HG02571 (cell line): Measurements from ENCODE around the gene NTN1.
"Not testable (repeated sequence)": the region's sequence is repeated elsewhere in the genome, so short reads cannot be mapped to it uniquely, and the experiment has no call there.

ENCODE experiments used
- ATAC-seq: cut with Tn5 transposase; IDR thresholded peaks from one replicate; pipeline ENCODE4 v1.9.1; 2021; ENCODE audit warnings: mild to moderate bottlenecking, moderate library complexity; ENCODE audit not compliant: unreplicated experiment

Gene NTN1

DNA sequence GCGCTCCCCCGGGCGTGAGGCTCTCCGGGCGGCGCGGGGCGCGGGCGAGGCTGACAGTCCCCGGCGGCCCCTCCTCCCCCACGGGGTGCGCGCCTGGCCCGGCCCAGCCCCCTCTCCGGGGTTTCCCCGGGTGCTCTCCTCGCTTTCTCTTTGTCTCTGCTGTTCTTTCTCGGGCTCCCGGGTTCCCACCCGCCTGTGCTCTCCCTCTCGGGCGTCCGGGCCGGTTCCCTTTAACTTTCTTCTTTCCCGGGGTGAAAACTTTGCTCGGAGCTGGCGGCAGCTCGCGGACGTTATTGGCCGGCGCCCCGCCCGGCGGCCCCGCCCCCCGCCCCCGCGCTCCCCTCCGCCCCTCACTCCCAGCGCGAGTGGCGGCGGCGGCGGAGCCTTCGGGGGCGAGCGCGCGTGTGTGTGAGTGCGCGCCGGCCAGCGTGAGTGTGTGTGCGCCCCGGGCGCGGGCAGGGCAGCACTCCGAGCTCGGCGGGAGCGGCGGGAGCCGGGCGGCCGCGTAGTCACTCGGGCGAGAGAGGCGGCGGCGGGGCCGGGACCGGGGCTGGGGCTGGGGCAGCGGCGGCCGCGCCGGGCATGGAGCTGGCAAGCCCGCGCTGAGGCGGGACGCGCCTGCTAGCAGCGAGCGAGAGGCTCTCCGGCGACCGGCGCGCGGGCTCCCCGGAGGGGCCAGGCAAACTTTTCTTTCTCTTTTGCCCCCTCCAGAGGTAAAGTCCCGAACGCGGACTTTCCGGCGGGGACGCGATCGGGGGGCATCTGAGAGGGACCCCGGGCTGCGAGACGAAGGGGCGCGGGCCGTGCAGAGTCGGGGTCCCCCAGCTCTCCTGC lies at the start of gene NTN1:
TSS of gene NTN1 (plus strand) at position 353 of the 834 bp plus-strand sequence. CDS start 864 bp downstream, outside the sequence.
- ATAC-seq, result peak; percentile 54

DNA sequence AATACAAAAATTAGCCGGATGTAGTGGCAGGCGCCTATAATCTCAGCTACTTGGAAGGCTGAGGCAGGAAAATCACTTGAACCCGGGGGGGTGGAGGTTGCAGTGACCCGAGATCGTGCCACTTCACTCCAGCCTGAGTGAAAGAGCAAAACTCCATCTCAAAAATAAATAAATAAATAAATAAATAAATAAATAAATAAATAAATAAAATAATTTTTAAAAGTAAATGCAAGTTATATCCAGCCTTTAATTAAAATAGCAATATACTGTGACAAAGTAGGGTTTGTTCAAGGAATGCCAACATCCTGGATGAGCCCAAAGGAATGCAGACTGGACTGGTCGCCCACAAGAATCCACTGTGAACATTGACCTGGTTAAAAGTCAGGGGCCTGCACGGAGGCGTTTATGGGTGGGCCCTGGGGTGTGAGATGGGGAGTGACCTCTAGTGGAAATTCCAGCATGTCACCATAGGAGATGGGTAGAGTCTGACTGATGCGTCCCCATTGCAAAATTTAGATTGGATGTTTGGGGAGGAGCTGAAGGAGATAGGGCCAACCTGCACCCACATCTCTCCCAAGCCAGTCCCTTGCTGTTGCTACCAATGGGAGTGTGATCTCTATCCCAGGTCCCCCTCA lies 46.1 kb upstream of the NTN1 start:
- ATAC-seq, result no peak

DNA sequence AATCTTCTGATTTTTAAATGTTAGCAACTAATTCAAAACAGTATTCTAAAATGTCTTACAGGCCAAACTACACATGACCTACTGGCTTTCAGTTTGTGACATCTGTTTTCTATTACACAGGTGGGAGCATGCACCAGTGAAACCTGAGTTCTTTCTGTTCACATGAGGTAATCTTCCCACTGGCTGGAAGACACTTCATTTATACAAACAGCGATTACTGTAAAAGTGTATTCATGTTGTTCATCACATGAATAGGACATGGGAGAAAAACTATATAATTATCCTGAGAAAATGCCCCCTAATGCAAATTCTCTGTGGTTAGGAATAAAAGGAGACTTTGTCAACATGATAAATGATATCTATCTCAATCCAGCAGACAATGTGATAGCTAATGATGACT lies 44.7 kb upstream of the NTN1 start:
- ATAC-seq, result no peak

DNA sequence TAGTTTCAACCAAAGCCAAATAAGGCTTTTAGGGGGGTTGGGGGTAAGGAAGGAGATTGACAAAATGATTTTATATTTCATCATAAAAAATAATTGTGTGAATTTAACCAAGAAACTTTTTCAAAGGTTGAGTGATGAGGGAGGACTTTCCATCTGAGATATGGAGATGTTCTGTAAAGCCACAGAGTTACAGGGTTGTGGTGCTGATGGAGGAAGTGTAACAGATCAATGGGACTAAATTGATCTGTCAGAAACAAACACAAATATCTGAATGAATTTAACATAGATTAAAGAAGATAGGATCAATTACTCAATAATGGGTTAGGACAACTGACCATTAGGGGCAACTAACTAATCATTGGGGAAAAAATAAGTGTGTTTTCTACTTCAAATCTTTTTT lies 41.6 kb upstream of the NTN1 start:
- ATAC-seq, result no peak

DNA sequence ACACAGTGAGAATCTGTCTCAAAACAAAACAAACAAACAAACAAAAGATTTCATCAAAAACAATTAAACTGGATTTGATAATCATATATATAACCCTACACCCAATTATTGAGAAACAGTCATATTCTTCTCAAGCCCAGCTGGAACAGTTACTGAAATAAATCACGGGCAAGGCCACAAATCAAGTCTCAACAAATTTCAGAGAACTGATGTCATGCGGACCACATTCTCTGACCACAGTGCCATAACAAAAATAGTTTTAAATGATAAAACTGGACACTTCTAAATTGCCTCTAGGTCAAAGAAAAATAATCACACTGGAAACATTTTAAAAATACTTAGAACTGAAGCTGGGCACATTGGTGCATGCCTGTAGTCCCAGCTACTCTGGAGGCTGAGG lies 39.9 kb upstream of the NTN1 start:
- ATAC-seq, result no peak

DNA sequence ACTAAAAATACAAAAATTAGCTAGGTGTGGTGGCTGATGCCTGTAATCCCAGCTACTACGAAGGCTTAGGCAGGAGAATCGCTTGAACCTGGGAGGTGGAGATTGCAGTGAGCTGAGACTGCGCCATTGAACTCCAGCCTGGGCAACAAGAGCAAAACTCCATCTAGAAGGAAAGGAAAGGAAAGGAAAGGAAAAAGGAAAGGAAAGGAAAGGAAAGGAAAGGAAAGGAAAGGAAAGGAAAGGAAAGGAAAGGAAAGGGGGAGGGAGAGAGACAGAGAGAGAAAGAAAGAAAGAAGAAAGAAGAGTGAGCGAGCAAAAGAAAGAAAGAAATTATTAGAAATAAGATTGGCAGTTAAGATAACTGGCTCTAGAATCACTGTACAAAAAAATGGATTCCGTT lies 37.1 kb upstream of the NTN1 start:
- not testable (repeated sequence) for ATAC-seq

DNA sequence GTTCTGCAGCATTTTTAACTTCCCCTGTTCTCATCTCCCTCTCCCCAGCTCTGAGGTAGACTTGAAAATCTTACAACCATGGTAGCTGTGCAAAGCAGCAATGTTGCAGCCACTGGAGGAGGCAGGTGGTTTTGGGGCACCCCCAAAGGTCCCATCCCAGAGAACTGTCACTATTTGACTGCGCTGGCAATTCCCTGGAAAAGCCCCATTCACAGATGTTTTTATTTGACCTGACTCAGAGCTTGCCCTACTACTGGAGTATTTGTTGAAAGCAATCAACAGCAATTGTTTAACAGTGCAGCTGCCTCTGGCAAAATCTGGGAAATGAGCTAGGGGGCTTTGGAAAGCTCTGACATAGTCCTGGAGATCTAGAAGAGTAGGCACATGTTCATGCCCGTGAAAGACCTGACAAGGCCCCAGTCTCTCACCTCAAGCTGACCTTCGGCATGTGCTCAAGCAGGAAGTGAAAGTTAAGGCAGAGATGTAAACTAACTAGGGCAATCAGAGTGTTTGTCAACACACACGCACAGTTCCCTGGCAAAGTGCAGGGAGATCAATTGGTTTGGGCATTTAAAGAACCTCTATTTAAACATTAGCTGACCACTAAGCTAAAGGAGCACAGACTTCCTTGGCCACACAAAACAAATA lies 36.1 kb upstream of the NTN1 start:
- no peak for ATAC-seq

DNA sequence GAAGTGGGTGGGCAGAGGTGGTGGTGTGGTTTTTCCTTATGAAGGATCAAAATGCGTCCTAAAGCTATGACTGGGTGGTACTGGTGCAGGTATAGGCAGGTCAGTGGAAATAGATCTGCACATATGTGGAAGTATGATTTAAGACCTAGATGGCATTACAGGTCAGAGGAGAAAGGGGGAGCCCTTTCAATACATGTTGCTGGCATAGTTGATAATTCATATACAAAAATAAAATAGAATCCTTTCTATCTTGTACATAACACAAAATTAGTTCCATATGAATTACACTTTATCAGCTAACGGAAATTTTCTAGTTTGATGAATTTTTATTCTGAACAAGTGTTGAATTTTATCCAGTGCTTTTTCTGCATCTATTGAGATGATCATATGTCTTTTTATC lies 35.0 kb upstream of the NTN1 start:
- no peak for ATAC-seq

DNA sequence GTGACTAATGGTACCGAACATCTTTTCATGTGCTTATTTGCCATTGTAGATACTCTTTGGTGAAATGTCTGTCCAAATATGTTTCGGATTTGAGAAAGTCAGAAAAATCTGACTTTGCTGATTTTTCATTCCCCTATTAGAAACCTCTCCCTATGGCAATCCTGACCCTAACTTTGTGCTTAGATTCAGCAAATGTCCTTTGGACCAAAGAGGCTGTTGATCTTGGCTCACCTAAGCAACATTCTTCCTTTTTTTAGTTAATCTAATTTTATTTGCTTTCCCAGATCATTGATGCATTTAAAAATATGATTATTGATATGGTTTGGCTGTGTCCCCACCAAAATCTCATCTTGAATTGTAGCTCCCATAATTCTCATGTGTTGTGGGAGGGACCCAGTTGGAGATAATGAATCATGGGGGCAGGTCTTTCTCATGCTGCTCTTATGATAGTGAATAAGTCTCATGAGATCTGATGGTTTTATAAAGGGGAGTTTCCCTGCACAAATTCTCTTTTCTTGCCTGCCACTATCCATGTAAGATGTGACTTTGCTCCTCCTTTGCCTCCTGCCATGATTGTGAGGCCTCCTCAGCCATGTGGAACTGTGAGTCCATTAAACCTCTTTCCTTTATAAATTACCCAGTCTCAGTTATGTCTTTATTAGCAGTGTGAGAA lies 32.9 kb upstream of the NTN1 start:
- ATAC-seq, result not testable (repeated sequence)

DNA sequence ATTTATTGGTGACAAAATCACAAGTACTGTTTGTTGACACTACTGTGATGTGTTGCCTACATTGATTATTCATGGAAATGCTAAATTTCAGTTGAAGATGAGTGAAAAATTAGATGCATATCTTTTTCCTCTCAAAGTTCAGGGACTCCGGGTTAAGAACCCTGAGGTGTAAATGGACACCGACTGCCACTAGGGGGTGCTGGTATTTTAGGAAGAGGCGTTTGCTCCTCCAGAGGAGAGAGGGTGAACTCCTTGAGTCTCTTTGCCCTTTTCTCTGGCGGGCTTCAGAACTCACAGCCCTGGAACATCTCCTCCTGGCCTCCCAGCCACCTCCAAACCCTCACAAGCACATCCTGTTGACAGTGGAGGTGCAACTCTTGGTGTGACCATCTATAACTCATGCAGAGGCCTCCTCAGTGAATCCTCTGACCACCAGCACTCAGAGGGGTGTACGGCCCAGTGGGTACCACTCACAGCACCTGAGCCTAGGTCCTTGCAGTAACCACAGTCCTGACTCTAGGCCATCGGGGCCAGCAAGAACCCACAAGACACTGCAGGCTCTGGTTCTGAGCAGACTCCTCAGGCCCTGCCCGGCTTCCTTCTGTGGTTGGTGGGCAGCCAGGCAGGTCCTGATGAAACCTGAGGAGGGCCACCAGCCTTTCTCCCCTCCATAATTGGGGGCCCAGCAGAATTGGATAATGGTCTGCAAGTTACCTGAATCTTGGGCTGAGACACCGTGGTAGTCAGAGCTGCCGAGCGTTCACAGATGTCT lies 29.6 kb upstream of the NTN1 start:
- no peak for ATAC-seq

DNA sequence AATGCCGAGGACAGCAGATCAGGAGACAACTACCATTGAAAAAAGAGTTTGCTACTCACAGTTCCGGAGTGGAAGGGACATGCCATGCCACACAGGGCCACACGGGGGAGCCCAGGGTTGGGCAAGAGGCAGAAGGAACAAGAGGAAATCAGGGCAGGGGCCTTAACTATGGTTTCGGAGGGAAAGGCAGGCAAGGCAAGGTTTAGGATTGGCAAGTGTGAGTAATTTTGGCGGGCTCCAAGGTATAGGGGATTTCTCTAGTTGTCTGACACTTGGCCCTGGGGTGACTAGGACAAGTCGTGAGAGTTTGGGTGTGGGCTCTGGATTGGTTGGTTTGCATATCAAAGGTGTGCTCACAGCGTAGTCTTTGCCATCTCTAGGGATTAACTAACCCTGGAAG lies 27.0 kb upstream of the NTN1 start:
- ATAC-seq, result no peak

DNA sequence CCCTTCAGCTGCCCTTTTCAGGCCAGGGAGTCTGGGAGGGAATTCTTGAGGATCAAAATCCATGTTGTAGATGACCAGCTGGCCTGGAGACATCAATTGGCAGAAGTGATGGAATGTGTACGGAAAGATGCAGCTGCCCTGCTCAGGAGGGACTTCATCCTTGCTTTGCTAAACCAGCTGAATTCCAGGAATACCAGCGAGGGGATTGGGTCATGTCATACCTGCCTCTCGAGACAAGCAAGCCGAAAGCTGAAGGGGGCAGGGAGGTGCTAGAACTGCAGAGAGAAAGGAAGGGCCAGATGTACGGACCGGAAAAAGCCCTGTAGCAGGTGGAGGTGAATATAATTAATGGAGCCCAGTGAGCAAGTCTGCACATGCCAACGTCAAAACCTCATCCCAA lies 25.6 kb upstream of the NTN1 start:
- no peak for ATAC-seq

DNA sequence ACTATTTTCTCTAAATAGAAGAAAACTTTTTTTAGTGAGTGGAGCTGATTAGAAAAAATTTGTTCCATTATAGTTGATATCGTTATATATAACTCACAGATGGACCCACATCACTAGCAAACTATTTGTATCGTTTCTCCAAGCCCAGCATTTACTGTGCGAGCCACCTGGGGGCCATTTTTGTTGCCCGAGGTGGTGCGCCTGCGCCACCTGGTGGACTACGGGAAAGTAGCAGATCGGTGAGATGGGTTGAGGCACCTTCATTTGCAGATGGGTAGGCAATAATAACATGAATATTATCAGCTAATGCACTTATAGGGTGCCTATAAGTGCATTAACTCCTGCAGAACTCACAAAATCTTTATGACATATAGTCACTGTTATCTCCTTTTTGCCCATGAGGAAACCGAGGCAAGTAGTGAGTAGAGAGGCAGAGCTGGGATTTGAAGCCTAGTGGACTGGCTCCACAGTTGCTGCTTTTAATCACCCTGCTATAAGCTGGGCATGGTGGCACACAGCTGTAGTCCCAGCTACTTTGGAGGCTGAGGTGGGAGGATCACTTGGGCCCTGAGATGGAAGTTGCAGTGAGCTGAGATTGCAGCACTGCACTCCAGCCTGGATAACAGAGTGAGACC lies 23.2 kb upstream of the NTN1 start:
- no peak for ATAC-seq

DNA sequence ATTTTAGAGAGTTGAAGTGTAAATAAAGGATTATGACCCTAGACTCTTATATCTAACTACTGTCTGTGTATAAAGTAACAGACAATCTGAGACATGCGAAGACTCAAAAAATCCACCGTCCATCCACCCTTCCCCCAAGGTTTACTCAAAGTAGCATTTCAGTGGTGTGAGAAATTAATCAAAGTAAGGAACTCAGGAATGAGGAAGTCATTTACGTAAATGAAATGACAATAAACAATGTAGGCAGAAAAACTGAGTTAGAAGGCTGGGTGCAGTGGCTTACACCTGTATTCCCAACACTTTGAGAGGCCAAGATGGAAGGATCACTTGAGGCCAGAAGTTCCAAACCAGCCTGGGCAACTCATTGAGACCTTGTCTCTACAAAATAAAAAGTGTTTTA lies 19.8 kb upstream of the NTN1 start:
- no peak for ATAC-seq

DNA sequence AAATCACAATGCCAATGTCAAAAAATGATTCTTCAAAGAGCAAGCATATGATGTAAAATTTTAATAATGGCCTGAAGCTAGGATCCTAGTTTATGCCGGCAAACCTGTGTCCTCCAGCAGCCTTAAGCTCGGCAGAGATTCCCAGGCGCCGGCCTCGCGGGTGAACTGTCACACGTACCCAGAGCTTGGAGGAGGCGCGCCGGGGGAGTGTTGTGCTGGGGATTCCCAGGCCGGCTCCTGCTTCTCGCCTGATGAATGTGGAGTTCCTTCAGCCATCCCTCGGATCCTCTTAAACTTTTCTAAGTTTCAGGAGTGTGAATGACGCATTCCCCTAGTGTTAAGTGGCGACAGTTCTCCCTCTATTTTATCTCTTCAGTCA lies 19.1 kb upstream of the NTN1 start:
- ATAC-seq, result no peak

DNA sequence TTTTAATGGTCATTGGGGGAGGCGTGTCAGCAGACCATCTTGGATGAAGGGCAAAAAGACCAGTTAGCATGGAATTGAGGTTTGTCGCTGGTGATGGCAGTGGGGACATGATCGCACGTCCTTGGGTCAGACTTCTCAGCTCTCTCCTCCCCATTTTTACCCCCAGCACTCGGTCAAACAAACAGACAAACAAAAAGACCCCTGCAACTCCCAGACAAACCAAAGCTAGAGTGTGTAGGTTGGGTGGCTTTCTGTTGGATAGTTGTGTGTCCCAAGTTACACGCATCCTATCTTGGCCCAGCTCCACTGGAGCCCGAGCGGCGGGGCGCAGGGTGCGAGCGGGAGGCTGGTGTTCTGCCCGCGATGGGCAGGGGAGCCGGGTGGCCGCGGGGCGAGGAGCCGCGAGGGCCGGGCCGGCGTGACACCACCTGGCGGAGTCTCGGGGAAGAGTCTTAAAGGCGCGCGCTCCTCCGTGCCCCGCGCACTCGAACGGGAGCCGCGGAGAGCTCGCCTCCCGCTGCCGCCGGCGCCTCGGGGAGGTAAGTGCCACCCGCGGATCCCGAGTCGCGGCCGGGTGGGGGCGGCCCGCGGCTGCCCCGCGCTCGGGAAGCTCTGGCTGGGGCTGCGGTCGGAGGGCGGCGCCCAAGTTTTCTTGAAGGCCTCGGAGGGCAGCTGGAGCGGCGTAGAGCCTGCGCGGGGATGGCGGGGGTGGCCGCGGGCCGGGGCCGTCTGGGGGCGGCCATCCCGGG lies 18.5 kb upstream of the NTN1 start:
- ATAC-seq, result no peak

DNA sequence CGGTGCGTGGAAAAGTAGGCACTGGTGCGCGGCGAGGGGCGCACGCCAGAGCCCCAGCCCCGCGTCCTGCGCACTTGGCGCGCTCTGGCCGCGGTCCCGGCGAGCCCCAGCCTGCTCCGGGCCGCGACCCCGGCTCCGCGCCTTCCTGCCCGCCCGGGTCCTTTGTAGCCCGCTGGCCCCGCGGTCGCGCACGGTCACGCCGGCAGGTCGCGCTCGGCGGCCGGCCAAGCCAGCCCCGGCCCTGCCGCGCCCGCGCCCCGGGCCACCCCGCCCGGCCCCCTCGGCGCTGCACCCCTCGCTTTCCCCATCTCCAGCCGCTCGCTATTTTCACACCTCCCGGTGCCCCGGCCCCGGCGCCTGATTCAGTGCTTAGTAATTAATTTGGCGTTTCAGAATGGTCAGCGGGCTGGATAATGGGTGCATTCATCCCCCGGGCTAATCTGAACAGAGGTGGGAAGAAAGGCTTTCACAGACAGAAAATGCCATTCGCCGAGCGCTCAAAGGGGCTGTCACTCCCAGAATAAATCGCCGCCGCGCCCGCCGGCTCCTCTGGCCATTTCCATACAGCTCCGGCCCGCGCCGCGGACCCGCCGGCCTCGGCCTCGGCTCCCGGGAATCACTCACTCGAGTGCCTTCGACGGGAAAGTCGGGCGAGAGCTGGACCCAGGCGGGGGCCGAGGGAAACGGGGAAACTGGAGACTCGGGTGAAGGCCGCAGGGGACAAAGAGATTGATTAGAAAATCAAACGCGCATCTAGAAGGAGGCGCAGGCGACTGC lies 17.8 kb upstream of the NTN1 start:
- ATAC-seq, result no peak

DNA sequence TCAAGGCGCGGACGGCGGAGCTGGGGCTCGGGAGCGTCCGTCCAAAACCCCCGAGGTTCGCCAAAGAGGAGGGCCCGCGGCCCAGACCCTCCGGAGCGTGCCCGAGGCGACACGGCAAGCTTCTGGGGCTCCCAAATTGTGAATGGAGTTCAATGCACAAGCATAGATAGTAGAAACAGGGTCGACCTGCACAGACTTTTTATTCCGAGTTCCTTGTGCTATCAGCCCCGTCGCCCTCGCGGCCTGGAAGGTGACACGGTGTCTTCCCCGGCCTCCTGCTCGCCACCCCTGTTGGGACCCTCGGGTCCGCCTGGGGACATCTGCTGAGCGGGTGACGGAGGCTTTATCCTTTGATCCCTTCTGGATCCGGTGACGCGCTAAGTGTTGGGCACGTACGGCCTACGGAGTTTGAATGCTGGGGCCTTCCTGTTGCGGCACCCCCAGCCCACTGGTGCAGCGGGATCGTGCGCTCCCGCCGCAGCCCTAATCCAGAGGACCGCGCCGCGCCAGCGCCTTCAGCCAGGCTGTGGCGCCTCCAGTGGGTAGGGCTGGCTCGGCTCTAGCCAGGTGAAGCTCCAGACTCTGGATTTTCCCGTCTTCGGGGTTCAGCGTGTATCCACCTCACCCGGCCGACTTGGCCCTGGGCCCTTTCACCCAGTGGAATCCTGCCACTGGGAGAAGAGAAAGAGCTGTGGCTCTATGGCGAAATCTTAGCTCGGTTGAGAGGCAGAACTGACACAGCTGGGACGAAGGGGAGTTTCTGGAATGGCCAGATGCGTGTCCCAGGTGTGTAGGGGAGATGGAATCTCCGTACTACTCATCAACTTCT lies 17.0 kb upstream of the NTN1 start:
- ATAC-seq, result no peak
